ENCODE measurements around the gene UNCX.

DNA sequence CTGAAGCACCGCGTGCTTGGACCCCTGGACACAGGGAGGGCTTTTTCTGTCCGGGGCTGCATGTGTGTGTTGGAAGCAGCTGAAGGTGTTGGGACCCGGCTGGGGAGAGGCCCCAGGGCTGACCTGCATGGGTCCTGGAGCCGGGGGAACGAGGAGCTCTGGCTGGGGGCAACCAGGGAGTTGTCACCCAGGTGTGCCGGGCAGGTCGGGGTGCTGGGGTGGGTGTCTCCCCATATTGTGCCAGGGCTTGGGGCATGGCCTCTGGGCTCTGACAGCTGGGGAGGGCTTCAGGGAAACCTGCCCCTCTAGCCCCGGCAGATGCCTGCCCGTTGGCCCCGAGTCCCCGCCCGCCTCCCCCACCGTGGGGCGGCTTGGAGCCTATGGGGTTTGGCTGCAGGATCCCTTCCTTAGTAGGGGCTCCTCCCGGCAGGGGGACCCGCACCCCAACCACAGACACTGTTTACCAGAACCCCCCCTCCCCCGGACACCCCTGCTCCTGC lies 42.3 kb downstream of the UNCX start:
- TF ChIP-seq, protein P1, sequence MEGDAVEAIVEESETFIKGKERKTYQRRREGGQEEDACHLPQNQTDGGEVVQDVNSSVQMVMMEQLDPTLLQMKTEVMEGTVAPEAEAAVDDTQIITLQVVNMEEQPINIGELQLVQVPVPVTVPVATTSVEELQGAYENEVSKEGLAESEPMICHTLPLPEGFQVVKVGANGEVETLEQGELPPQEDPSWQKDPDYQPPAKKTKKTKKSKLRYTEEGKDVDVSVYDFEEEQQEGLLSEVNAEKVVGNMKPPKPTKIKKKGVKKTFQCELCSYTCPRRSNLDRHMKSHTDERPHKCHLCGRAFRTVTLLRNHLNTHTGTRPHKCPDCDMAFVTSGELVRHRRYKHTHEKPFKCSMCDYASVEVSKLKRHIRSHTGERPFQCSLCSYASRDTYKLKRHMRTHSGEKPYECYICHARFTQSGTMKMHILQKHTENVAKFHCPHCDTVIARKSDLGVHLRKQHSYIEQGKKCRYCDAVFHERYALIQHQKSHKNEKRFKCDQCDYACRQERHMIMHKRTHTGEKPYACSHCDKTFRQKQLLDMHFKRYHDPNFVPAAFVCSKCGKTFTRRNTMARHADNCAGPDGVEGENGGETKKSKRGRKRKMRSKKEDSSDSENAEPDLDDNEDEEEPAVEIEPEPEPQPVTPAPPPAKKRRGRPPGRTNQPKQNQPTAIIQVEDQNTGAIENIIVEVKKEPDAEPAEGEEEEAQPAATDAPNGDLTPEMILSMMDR (IDR thresholded peaks at IDR 0.05; ENCODE audit: low read length) = no peak
- TF ChIP-seq EZH2 (optimal IDR thresholded peaks at IDR 0.05; ENCODE audit: low read depth, low read length) = no peak
- no peak for TF ChIP-seq EZH2phosphoT487 (IDR thresholded peaks at IDR 0.05; ENCODE audit: low read length)
